Loucy (cell line): Measurements from ENCODE around the gene RPP25L.

Source experiments
- EZH2phosphoT487 ChIP-seq: fragments of 200-600 bp; IDR thresholded peaks from 2 replicates; pipeline ENCODE4 v1.6.1; 2018; ENCODE audit warnings: antibody characterized with exemption, mild to moderate bottlenecking, moderate library complexity, borderline replicate concordance
- TF ChIP-seq, protein P1 (sequence below): fragments of 200-600 bp; sonication (generic); conservative IDR thresholded peaks from 2 replicates; pipeline ENCODE4 v1.5.1; 2014; ENCODE audit warnings: mild to moderate bottlenecking, antibody characterized with exemption, low read length

DNA sequence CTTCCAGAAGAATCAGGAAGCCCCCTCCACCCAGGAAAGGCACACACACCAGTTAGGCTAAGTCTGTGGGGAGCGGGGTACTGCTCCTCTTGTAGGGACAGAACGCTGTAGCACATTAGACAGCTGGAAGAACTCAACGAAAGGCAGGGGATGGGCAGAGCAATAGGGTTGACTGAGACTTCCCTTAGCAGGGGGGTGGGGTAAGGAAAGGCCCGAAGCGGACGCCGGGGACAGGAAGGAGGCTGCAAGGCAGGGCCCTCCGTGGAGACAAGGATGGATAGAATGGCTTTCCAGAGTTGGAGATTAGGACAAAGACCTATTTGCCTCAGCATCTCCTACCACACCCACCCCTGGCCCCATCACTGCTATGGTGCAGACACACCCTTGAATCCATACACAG is 36.7 kb downstream of the RPP25L start:
- TF ChIP-seq, protein P1, sequence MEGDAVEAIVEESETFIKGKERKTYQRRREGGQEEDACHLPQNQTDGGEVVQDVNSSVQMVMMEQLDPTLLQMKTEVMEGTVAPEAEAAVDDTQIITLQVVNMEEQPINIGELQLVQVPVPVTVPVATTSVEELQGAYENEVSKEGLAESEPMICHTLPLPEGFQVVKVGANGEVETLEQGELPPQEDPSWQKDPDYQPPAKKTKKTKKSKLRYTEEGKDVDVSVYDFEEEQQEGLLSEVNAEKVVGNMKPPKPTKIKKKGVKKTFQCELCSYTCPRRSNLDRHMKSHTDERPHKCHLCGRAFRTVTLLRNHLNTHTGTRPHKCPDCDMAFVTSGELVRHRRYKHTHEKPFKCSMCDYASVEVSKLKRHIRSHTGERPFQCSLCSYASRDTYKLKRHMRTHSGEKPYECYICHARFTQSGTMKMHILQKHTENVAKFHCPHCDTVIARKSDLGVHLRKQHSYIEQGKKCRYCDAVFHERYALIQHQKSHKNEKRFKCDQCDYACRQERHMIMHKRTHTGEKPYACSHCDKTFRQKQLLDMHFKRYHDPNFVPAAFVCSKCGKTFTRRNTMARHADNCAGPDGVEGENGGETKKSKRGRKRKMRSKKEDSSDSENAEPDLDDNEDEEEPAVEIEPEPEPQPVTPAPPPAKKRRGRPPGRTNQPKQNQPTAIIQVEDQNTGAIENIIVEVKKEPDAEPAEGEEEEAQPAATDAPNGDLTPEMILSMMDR: no peak
- no peak for TF ChIP-seq EZH2phosphoT487
